Breast epithelium (tissue), 3 donors: ENCODE results near the gene RUNDC3A.

ENCODE experiments used
- POLR2A ChIP-seq: fragments of 450-650 bp; IDR thresholded peaks from one replicate; pipeline ENCODE4 v1.6.1; 2016; ENCODE audit warnings: antibody characterized with exemption, mild to moderate bottlenecking, moderate library complexity
- TF ChIP-seq, protein P1 (sequence below), 3 donors: fragments of 450-650 bp; IDR thresholded peaks; one replicate each; pipeline ENCODE4 v1.5.1; 2016 to 2017; ENCODE audit warnings: antibody characterized with exemption in 3 of 3, mild to moderate bottlenecking in 3 of 3, moderate library complexity in 3 of 3

DNA sequence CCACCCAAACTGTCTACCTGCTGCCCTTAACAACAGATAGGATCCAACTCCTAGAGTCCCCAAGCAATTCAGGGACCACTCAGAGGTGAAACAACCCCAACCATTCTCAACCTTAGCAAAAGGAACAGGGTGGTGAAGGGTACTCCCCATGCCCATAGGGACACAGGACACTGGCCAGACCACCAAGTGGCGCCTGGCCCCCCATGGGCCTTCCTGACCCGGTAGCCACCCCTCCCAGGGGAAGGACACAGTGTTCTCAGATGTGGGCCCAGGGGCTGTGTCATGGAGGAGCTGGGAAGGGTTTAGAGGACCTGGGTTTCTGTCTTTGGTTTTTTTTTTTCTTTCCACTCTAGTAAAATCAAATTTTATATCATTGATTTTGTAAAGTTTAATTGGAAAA is 25.9 kb downstream of the RUNDC3A start:
- TF ChIP-seq, protein P1, sequence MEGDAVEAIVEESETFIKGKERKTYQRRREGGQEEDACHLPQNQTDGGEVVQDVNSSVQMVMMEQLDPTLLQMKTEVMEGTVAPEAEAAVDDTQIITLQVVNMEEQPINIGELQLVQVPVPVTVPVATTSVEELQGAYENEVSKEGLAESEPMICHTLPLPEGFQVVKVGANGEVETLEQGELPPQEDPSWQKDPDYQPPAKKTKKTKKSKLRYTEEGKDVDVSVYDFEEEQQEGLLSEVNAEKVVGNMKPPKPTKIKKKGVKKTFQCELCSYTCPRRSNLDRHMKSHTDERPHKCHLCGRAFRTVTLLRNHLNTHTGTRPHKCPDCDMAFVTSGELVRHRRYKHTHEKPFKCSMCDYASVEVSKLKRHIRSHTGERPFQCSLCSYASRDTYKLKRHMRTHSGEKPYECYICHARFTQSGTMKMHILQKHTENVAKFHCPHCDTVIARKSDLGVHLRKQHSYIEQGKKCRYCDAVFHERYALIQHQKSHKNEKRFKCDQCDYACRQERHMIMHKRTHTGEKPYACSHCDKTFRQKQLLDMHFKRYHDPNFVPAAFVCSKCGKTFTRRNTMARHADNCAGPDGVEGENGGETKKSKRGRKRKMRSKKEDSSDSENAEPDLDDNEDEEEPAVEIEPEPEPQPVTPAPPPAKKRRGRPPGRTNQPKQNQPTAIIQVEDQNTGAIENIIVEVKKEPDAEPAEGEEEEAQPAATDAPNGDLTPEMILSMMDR (IDR thresholded peaks at IDR 0.05): no peak
- no peak for TF ChIP-seq POLR2A
